ENCODE results near the gene MED17. TPM values are rescaled to one million over a fixed set of nuclear protein-coding genes. Genes with fewer than 3 reads are reported as not detected.

The MED17 gene
- total RNA-seq, 1 experiment from 2014 or later, result 41.1 TPM

GRCh38 chr11:93845181-93846092, 61.4 kb downstream of the MED17 start:
- ChIA-PET RAD21 (ENCODE audit: low non-redundant PET in 1 of 2, low total read pairs in 2 of 2, uncharacterized antibody in 2 of 2, unreplicated experiment in 2 of 2) (no interaction called here), POLR2A (no interaction called here), CTCF (no interaction called here)
- Histone ChIP-seq H2AFZ (ENCODE audit: low read depth, low read length, poor library complexity, severe bottlenecking) (no peak overlapping the region), H3K9me3 (ENCODE audit: control insufficient read depth in 1 of 2, insufficient read depth in 1 of 2, low read depth in 1 of 2, low read length in 2 of 2) (no peaks in the 10 kb centered on the region), H3K4me3 (replicated peaks in 1 of 2; ENCODE audit: low read depth in 1 of 2, low read length in 2 of 2) (no peak overlapping the region), H4K20me1 (ENCODE audit: insufficient read depth) (no peaks in the 10 kb centered on the region), H3K4me2 (ENCODE audit: low read length) (no peak overlapping the region), H3K27me3 (ENCODE audit: insufficient read depth, low read length) (no peaks in the 10 kb centered on the region), H3K9me2 (ENCODE audit: insufficient read depth) (no peaks in the 10 kb centered on the region), H3K79me2 (ENCODE audit: insufficient read depth, low read length) (no peaks in the 10 kb centered on the region), H3K9ac (ENCODE audit: low read length) (no peak overlapping the region), H3K4me1 (ENCODE audit: control insufficient read depth in 1 of 2, insufficient read depth in 2 of 2, low read length in 2 of 2) (peaks cover 0 to 39% of the 10 kb centered on the region in 2 experiments; a peak in 2 of 4 replicates), H3K27ac (ENCODE audit: low read depth, low read length) (no peak overlapping the region), H3K36me3 (ENCODE audit: control insufficient read depth in 1 of 2, insufficient read depth in 2 of 2, low read length in 2 of 2) (no peaks in the 10 kb centered on the region)
- no peak for TF ChIP-seq ZBTB33 (IDR thresholded peaks at IDR 0.05; ENCODE audit: extremely low read depth, insufficient replicate concordance, low read length)
- no peak for TF ChIP-seq TCF7L2 (IDR thresholded peaks at IDR 0.05; ENCODE audit: borderline replicate concordance, extremely low read depth, insufficient read depth, insufficient read length)
- TF ChIP-seq POLR2AphosphoS5 (IDR thresholded peaks at IDR 0.05; ENCODE audit: low read depth, low read length), result no peak
- TF ChIP-seq CBX3 (IDR thresholded peaks at IDR 0.05; ENCODE audit: low read depth), result no peak
- no peak for TF ChIP-seq FOSL1 (IDR thresholded peaks at IDR 0.05; ENCODE audit: low read depth)
- TF ChIP-seq REST (IDR thresholded peaks at IDR 0.05; ENCODE audit: low read depth), result no peak
- no peak for ATAC-seq
- no TSS peak for BruUV-seq (replicated peaks)
- DNase-seq (ENCODE audit: low read depth, low spot score), result no peak
- intact Hi-C loops (cut with micrococcal nuclease), result no loop called here
